Measurements from ENCODE around the gene DSG3.

DSG3 gene

DNA sequence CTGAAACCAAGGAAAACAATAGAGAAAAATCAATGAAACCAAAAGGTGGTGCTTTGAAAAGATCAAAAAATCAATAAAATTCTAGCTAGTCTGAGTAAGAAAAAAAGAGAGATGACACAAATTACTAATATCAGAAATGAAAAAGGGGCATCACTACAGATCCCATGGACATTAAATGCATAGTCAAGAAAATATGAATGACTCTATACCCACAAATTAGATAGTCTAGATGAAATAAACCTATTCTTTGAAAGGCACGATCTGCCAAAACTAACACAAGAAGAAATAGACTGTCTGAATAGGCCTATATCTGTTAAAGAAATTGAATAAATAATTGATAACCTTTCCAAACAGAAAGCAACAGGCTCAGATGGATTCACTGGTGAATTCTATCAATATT is 15.2 kb upstream of the DSG3 start:
- Histone ChIP-seq H3K4me3 (ENCODE audit: low read depth, low read length) (no peak overlapping the region), H3K27me3 (ENCODE audit: control insufficient read depth, insufficient read depth, low read length) (no peaks in the 10 kb centered on the region)

DNA sequence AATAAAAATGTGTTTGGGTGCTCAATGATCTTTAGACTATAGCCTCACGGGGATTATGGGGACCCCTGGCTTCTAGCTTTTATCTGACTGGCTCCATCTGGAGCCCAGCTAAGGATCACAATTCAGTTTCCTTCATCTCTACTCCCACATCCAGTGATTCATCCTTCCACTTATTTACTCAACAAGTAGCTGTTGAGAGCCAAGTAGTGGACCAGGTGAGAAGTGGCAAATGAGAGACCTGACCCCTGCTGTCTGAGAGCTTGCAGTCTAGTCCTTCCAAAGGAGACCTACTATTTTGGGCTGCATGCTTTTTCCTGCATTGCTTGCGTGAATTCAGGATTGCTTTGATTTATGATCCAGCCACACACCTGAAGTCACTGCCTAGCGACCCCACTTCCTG is 10.7 kb upstream of the DSG3 start:
- Histone ChIP-seq H3K4me3 (ENCODE audit: low read depth, low read length) (no peak overlapping the region), H3K27ac (ENCODE audit: low read depth, low read length) (no peak overlapping the region), H3K36me3 (ENCODE audit: control insufficient read depth, insufficient read depth, low read length) (no peaks in the 10 kb centered on the region), H3K4me1 (ENCODE audit: control insufficient read depth, insufficient read depth, low read length) (no peaks in the 10 kb centered on the region), H3K9me3 (ENCODE audit: control insufficient read depth, insufficient read depth, low read length) (no peaks in the 10 kb centered on the region; the same call in 1 of the 2 replicates), H3K9ac (ENCODE audit: low read depth, low read length) (no peak overlapping the region), H3K27me3 (ENCODE audit: control insufficient read depth, insufficient read depth, low read length) (no peaks in the 10 kb centered on the region)

More for the DNA sequence above, 15.2 kb upstream of the DSG3 start:
- H3K9me3 ChIP-seq (ENCODE audit: control insufficient read depth, insufficient read depth, low read length): no peaks in the 10 kb centered on the region; the same call in 1 of the 2 replicates
- H3K27ac ChIP-seq (ENCODE audit: low read depth, low read length): no peak overlapping the region
- H3K9ac ChIP-seq (ENCODE audit: low read depth, low read length): no peak overlapping the region
- H3K36me3 ChIP-seq (ENCODE audit: control insufficient read depth, insufficient read depth, low read length): no peaks in the 10 kb centered on the region
- H3K4me1 ChIP-seq (ENCODE audit: control insufficient read depth, insufficient read depth, low read length): 0 out of 2 replicates have a peak, but pooled peaks cover 2% of the 10 kb centered on the region

DNA sequence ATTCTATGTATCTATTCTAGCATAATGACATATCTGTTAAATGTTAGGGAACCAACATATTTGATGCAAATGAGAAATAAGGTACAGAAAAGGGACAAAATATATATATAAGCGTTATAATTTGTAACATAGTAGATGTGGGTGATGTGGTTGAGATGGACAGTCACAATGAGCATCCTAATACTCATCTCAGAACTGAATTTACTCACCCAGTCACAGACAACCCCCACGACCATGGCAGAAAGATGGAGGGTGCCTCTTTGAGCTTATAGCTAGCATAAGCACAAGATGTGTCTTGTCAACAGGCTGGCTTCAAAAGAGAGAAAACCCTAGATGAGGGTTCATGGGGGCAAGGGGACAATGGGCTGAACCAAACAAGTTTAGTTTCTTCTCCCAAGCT is 9.1 kb upstream of the DSG3 start:
- Histone ChIP-seq H3K27ac (ENCODE audit: low read depth, low read length) (no peak overlapping the region), H3K4me3 (ENCODE audit: low read depth, low read length) (no peak overlapping the region), H3K9ac (ENCODE audit: low read depth, low read length) (no peak overlapping the region), H3K4me1 (ENCODE audit: control insufficient read depth, insufficient read depth, low read length) (no peaks in the 10 kb centered on the region), H3K9me3 (ENCODE audit: control insufficient read depth, insufficient read depth, low read length) (no peaks in the 10 kb centered on the region), H3K27me3 (ENCODE audit: control insufficient read depth, insufficient read depth, low read length) (no peaks in the 10 kb centered on the region), H3K36me3 (ENCODE audit: control insufficient read depth, insufficient read depth, low read length) (no peaks in the 10 kb centered on the region)

DNA sequence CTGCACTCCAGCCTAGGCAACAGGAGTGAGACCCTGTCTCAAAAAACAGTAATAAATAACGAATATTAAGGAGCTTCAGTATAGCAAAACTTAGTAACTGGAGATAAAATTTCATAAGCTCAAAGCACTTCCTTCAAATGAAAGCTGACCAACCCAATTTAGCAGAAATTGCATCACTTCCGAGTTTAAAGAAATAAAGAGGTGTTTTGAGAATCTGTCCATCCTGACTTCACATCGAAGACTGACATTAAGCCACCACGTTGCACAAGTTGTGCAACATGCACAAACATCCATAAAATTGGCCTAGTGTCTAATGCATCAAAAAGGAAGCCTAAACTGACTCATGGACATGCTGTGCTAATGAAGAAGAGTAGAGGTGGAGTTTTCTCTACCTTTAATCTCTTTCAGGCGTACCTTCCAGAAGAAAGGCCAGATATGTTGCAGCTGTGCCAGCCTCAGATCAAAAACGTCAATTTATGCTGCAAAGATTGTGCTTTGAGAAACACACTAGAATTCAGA is 7.7 kb upstream of the DSG3 start:
- no peak overlapping the region for H3K27ac ChIP-seq (ENCODE audit: low read depth, low read length)
- no peak overlapping the region for H3K9ac ChIP-seq (ENCODE audit: low read depth, low read length)
- H3K36me3 ChIP-seq (ENCODE audit: control insufficient read depth, insufficient read depth, low read length): no peaks in the 10 kb centered on the region
- H3K4me1 ChIP-seq (ENCODE audit: control insufficient read depth, insufficient read depth, low read length): no peaks in the 10 kb centered on the region
- no peaks in the 10 kb centered on the region for H3K9me3 ChIP-seq (ENCODE audit: control insufficient read depth, insufficient read depth, low read length)
- H3K4me3 ChIP-seq (ENCODE audit: low read depth, low read length): no peak overlapping the region
- no peaks in the 10 kb centered on the region for H3K27me3 ChIP-seq (ENCODE audit: control insufficient read depth, insufficient read depth, low read length)

DNA sequence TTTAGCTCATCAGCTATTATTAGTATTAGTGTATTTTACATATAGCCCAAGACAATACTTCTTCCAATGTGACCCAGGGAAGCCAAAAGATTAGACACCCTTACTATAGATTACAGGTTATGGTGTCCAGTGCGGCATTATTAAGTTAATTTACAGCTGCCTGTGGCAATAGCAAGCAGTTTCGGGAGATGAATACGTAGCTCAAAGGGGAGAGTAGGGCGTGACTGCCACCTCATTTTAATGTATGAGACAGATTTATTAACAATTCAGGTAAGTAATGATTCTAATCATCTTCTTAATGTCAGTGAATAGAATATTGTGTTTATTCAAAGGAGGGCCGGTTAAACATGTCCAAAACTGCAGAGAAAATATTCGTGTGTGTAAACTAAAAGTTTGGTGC is 6.8 kb upstream of the DSG3 start:
- H3K36me3 ChIP-seq (ENCODE audit: control insufficient read depth, insufficient read depth, low read length): no peaks in the 10 kb centered on the region
- H3K4me1 ChIP-seq (ENCODE audit: control insufficient read depth, insufficient read depth, low read length): no peaks in the 10 kb centered on the region
- H3K27ac ChIP-seq (ENCODE audit: low read depth, low read length): no peak overlapping the region

DNA sequence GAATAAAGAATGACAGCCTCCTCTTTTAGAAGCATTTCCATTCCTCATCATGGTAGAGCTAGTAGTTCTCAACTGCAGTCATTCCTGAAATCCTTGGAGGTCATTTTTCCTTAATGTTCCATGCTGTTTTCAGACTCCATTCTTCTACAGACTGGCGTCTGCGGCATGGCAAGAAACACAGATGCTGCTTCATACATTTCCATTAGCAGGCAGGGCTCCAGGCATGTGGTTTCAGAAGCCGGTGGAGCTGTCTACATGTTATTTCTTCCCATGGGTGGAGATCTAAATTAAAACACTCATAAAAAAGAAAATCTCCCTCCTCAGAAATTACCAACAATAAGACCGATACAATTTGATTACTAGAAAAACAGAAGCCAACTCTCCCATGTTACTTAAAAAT is 6.0 kb upstream of the DSG3 start:
- Histone ChIP-seq H3K36me3 (ENCODE audit: control insufficient read depth, insufficient read depth, low read length) (no peaks in the 10 kb centered on the region), H3K9me3 (ENCODE audit: control insufficient read depth, insufficient read depth, low read length) (no peaks in the 10 kb centered on the region), H3K4me3 (ENCODE audit: low read depth, low read length) (no peak overlapping the region), H3K27ac (ENCODE audit: low read depth, low read length) (no peak overlapping the region), H3K9ac (ENCODE audit: low read depth, low read length) (no peak overlapping the region), H3K4me1 (ENCODE audit: control insufficient read depth, insufficient read depth, low read length) (no peaks in the 10 kb centered on the region), H3K27me3 (ENCODE audit: control insufficient read depth, insufficient read depth, low read length) (no peaks in the 10 kb centered on the region)

More for the DNA sequence above, 6.8 kb upstream of the DSG3 start:
- Histone ChIP-seq H3K9me3 (ENCODE audit: control insufficient read depth, insufficient read depth, low read length) (no peaks in the 10 kb centered on the region), H3K9ac (ENCODE audit: low read depth, low read length) (no peak overlapping the region), H3K4me3 (ENCODE audit: low read depth, low read length) (no peak overlapping the region), H3K27me3 (ENCODE audit: control insufficient read depth, insufficient read depth, low read length) (no peaks in the 10 kb centered on the region)

DNA sequence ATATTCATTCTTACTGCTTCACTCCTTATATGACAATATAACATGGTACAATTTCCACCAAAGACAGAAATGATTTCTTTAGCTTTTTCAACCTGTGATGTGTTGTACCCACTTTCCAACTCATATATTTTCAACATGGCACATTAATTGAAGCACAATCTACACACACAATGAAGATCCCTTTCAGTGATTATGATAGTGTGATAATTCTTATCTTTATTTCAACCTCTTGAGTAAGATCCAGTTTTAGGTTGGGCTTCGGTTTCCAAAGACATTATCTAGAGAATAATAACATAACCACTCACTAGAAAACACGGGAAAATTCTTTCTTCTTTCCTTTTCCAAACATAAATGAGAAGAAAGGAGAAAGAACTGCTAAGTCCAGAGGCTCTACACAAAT is 3.4 kb upstream of the DSG3 start:
- Histone ChIP-seq H3K4me3 (ENCODE audit: low read depth, low read length) (no peak overlapping the region), H3K4me1 (ENCODE audit: control insufficient read depth, insufficient read depth, low read length) (no peaks in the 10 kb centered on the region), H3K27ac (ENCODE audit: low read depth, low read length) (no peak overlapping the region), H3K9ac (ENCODE audit: low read depth, low read length) (no peak overlapping the region), H3K27me3 (ENCODE audit: control insufficient read depth, insufficient read depth, low read length) (no peaks in the 10 kb centered on the region), H3K36me3 (ENCODE audit: control insufficient read depth, insufficient read depth, low read length) (no peaks in the 10 kb centered on the region), H3K9me3 (ENCODE audit: control insufficient read depth, insufficient read depth, low read length) (no peaks in the 10 kb centered on the region)

DNA sequence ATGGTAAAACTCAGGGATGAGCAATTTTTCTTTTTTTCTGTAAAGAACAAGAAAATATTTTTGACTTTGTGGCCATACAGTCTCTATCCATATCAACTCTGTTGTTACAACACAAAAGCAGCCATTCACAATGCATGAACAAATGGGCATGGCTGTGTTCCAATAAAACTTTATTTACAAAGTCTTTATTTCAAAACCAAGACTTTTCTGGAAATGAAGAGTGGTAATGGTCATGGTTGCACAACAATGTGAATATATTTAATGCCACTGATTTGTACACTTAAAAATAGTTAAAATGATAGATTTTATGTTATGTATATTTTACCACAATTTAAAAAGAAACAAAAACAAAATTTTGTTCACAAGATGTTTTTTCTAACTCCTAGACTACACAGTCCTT is 1.6 kb upstream of the DSG3 start:
- Histone ChIP-seq H3K36me3 (ENCODE audit: control insufficient read depth, insufficient read depth, low read length) (no peaks in the 10 kb centered on the region), H3K27me3 (ENCODE audit: control insufficient read depth, insufficient read depth, low read length) (no peaks in the 10 kb centered on the region), H3K9me3 (ENCODE audit: control insufficient read depth, insufficient read depth, low read length) (no peaks in the 10 kb centered on the region), H3K4me1 (ENCODE audit: control insufficient read depth, insufficient read depth, low read length) (no peaks in the 10 kb centered on the region), H3K4me3 (ENCODE audit: low read depth, low read length) (no peak overlapping the region), H3K27ac (ENCODE audit: low read depth, low read length) (no peak overlapping the region), H3K9ac (ENCODE audit: low read depth, low read length) (no peak overlapping the region)

DNA sequence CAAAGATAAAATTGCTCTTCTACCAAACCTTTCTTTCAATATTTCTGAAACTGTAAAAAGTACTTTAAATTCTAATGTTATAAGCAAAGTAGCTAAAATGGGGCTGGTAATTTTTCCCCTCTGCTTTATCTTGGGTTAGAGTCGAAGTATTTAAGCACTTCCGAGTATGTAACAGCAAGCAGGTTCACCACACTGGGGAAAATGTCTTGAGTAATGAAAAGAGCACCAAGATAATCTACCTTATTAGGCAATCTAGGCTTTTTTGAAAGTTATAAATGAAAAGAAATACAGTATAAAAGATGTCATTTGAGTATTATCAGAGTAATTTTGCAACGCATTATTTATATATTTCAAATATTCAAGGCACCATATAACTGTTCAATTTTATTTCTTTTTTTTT is 687 bp upstream of the DSG3 start:
- H3K36me3 ChIP-seq (ENCODE audit: control insufficient read depth, insufficient read depth, low read length): no peaks in the 10 kb centered on the region
- no peaks in the 10 kb centered on the region for H3K9me3 ChIP-seq (ENCODE audit: control insufficient read depth, insufficient read depth, low read length)
- H3K27me3 ChIP-seq (ENCODE audit: control insufficient read depth, insufficient read depth, low read length): no peaks in the 10 kb centered on the region
- no peak overlapping the region for H3K27ac ChIP-seq (ENCODE audit: low read depth, low read length)
- no peak overlapping the region for H3K9ac ChIP-seq (ENCODE audit: low read depth, low read length)
- no peak overlapping the region for H3K4me3 ChIP-seq (ENCODE audit: low read depth, low read length)
- H3K4me1 ChIP-seq (ENCODE audit: control insufficient read depth, insufficient read depth, low read length): no peaks in the 10 kb centered on the region

DNA sequence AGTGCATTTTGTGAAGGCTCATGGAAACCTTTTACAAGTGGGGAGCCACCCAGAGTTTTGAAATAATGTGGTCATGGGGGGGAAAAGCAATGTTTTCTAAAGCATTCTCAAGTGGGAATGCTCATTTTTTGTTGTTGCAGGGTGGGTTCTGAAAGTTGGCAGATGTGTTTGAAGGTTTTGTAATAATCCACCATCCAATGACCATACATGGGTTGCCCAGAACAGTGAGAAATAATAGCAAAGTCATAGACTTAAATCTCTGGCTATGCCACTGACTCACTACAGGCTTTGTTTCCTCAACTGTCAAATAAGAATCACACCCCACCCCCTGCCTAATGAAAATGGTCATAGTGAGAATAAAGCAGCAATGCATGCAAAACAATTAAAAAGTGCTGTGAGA is 2.9 kb downstream of the DSG3 start:
- no peaks in the 10 kb centered on the region for H3K36me3 ChIP-seq (ENCODE audit: control insufficient read depth, insufficient read depth, low read length)
- H3K9me3 ChIP-seq (ENCODE audit: control insufficient read depth, insufficient read depth, low read length): no peaks in the 10 kb centered on the region
- H3K4me1 ChIP-seq (ENCODE audit: control insufficient read depth, insufficient read depth, low read length): no peaks in the 10 kb centered on the region
- H3K4me3 ChIP-seq (ENCODE audit: low read depth, low read length): no peak overlapping the region
- no peak overlapping the region for H3K27ac ChIP-seq (ENCODE audit: low read depth, low read length)
- H3K9ac ChIP-seq (ENCODE audit: low read depth, low read length): no peak overlapping the region
- no peaks in the 10 kb centered on the region for H3K27me3 ChIP-seq (ENCODE audit: control insufficient read depth, insufficient read depth, low read length)

DNA sequence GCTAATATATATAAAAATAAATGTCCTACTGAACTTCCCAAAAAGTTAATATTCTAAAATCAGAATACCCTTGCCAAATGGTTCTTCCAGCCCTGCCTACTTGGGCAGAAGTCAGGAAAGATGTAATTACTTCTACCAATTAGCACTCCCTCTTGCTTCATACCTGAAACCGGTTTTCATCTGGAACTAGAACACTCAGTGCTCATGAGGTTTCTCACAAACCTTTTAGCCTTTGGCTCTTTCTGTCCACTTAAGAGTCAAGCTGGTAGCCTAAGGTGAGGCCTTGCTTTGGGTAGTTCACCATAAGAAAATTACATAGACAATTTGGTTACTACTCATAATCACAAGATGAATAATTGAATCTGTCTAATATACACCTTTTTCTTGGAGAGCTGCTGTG is 4.1 kb downstream of the DSG3 start:
- Histone ChIP-seq H3K9me3 (ENCODE audit: control insufficient read depth, insufficient read depth, low read length) (no peaks in the 10 kb centered on the region), H3K36me3 (ENCODE audit: control insufficient read depth, insufficient read depth, low read length) (no peaks in the 10 kb centered on the region), H3K4me1 (ENCODE audit: control insufficient read depth, insufficient read depth, low read length) (0 out of 2 replicates have a peak, but pooled peaks cover under 1% of the 10 kb centered on the region), H3K9ac (ENCODE audit: low read depth, low read length) (no peak overlapping the region), H3K27me3 (ENCODE audit: control insufficient read depth, insufficient read depth, low read length) (no peaks in the 10 kb centered on the region), H3K27ac (ENCODE audit: low read depth, low read length) (no peak overlapping the region), H3K4me3 (ENCODE audit: low read depth, low read length) (no peak overlapping the region)
